ENCODE data around the gene CDKN1B. TPM values are rescaled to one million over a fixed set of nuclear protein-coding genes. Genes with fewer than 3 reads are reported as not detected.

Gene CDKN1B
- 49.6 and 85.5 TPM in 2 replicates for total RNA-seq (ENCODE audit: low replicate concordance)
- long read RNA-seq, transcript CDKN1B-201 (3 exons, 2,657 nt) = major isoform, 25 of 33 reads
- long read RNA-seq, partial matches to known transcripts = 3 of 33 reads
- long read RNA-seq, other reads (novel, unspliced or antisense) = 5 of 33 reads

DNA sequence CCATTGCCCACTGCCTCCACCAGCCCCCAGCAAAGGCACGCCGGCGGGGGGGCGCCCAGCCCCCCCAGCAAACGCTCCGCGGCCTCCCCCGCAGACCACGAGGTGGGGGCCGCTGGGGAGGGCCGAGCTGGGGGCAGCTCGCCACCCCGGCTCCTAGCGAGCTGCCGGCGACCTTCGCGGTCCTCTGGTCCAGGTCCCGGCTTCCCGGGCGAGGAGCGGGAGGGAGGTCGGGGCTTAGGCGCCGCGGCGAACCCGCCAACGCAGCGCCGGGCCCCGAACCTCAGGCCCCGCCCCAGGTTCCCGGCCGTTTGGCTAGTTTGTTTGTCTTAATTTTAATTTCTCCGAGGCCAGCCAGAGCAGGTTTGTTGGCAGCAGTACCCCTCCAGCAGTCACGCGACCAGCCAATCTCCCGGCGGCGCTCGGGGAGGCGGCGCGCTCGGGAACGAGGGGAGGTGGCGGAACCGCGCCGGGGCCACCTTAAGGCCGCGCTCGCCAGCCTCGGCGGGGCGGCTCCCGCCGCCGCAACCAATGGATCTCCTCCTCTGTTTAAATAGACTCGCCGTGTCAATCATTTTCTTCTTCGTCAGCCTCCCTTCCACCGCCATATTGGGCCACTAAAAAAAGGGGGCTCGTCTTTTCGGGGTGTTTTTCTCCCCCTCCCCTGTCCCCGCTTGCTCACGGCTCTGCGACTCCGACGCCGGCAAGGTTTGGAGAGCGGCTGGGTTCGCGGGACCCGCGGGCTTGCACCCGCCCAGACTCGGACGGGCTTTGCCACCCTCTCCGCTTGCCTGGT lies at the start of gene CDKN1B:
Gene CDKN1B (plus strand): TSS at position 576 of the 793 bp plus-strand sequence. CDS start 472 bp downstream, outside the sequence.
- Mint-ChIP-seq H3K27ac (peak within 1 kb of the TSS; percentile 93), H3K4me1 (ENCODE audit: unreplicated experiment) (peaks cover 23% of the 10 kb centered on the region), H3K36me3 (peaks cover 36% of the 10 kb centered on the region), H3K9me3 (no peaks in the 10 kb centered on the region), H3K4me3 (peak within 1 kb of the TSS; percentile 98), H3K27me3 (no peaks in the 10 kb centered on the region)
- DNase-seq (ENCODE audit: extremely low spot score, unreplicated experiment) = peak; percentile 90
- TF ChIP-seq, protein P1, sequence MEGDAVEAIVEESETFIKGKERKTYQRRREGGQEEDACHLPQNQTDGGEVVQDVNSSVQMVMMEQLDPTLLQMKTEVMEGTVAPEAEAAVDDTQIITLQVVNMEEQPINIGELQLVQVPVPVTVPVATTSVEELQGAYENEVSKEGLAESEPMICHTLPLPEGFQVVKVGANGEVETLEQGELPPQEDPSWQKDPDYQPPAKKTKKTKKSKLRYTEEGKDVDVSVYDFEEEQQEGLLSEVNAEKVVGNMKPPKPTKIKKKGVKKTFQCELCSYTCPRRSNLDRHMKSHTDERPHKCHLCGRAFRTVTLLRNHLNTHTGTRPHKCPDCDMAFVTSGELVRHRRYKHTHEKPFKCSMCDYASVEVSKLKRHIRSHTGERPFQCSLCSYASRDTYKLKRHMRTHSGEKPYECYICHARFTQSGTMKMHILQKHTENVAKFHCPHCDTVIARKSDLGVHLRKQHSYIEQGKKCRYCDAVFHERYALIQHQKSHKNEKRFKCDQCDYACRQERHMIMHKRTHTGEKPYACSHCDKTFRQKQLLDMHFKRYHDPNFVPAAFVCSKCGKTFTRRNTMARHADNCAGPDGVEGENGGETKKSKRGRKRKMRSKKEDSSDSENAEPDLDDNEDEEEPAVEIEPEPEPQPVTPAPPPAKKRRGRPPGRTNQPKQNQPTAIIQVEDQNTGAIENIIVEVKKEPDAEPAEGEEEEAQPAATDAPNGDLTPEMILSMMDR (conservative IDR thresholded peaks at IDR 0.05) = no peak

DNA sequence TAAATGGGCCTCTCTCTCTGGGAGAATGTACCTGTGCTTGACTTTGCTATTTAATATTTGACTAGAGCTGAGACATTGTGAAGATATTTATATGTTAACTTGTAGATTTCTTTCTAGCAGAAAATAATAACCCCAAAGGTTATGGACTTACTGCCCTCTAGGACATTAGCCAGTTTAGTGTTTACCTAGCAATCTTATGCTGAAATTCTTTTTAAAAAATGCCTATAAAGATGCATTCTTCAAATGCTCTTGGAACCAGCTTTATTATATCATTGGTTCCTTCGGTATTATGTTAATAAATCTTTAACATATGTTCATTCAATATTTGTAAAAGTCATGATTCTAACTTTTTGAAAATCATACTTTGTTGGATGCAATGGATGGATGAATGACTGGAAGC lies 49.2 kb upstream of the CDKN1B start:
- no peaks in the 10 kb centered on the region for H3K9me3 Mint-ChIP-seq

DNA sequence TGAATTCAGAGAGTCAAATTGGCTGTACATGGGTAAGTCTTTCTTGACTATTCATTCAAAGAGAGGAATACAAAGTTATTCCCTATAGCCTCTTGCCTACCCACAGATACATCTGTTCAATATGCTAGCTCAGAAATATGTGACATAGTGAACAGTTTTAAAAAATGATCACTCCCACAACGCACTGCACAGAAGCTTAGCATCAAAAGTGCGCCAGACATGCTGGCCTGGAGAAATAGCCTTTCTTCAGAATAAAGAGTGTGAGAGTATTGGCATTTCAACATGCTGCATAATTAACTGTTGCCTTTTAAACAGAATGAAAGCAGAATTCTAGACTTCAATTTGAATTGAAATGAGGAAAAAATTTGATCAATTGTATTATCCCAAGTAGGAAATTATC lies 48.1 kb upstream of the CDKN1B start:
- no peak for DNase-seq (ENCODE audit: extremely low spot score, unreplicated experiment)
- Mint-ChIP-seq H3K4me3 (no peak overlapping the region), H3K27me3 (no peaks in the 10 kb centered on the region), H3K27ac (no peak overlapping the region), H3K4me1 (ENCODE audit: unreplicated experiment) (no peaks in the 10 kb centered on the region), H3K9me3 (no peaks in the 10 kb centered on the region), H3K36me3 (no peaks in the 10 kb centered on the region)
- TF ChIP-seq, protein P1 (conservative IDR thresholded peaks at IDR 0.05) = no peak

More for the DNA sequence above, 49.2 kb upstream of the CDKN1B start:
- H3K4me1 Mint-ChIP-seq (ENCODE audit: unreplicated experiment) = no peaks in the 10 kb centered on the region
- no peak for DNase-seq (ENCODE audit: extremely low spot score, unreplicated experiment)
- no peaks in the 10 kb centered on the region for H3K36me3 Mint-ChIP-seq
- no peak overlapping the region for H3K27ac Mint-ChIP-seq
- H3K27me3 Mint-ChIP-seq = no peaks in the 10 kb centered on the region
- TF ChIP-seq, protein P1 (conservative IDR thresholded peaks at IDR 0.05) = no peak
- H3K4me3 Mint-ChIP-seq = no peak overlapping the region

DNA sequence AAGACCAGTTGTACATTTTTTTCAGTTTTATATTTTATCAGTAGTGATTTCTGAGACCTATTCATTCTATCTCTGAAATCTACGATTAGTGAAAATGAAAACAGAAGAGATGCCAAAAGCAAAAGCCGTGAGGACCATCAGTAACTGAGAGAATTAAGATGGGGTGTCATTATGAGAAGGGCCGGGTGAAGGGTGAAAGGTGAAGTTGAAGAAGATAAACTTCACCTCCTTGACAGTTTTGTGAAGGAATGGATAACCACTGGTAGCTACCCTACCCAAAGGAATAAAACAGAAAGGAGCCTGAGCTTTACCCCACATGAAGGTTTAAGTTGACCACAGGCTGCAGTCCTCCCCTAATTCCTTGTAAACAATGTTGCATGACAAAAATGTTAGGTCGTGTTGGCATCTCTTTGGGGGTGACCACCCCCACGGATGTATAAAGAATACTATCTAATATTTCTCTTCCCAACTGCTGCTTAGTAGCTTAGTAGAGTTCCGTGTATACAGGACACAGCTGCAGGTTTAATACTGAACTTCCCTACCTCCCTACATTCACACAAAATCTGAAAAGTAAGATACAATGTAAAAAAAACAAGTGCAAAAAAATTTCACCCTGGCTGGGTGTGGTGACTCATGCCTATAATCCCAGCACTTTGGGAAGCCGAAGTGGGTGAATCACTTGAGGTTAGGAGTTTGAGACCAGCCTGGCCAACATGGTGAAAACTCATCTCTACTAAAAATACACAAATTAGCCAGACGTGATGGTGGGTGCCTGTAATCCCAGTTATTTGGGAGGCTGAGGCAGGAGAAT lies 45.1 kb upstream of the CDKN1B start:
- Mint-ChIP-seq H3K36me3 (peaks cover 3% of the 10 kb centered on the region), H3K9me3 (no peaks in the 10 kb centered on the region), H3K4me1 (ENCODE audit: unreplicated experiment) (no peaks in the 10 kb centered on the region), H3K27ac (no peak overlapping the region), H3K27me3 (no peaks in the 10 kb centered on the region), H3K4me3 (no peak overlapping the region)
- TF ChIP-seq, protein P1 (conservative IDR thresholded peaks at IDR 0.05) = no peak
- DNase-seq (ENCODE audit: extremely low spot score, unreplicated experiment) = no peak

DNA sequence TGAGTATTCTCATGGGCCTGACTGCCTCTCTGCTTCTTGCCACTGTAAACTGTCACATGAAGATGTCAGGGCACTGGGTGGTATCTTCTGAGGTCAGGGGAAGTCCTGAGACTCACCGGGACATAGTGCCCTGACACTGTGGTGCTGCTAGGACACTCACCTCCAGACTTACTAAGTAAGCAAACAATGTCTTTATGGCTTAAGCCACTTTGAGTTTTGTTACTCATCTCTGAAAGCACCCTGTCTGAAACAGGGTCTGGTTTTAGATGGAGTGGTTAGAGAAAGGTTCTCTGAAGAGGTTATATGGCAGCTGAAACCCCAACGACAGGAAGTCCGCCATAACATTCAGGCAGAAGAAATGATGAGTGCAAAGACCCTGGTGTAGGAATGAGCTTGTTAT lies 43.9 kb upstream of the CDKN1B start:
- H3K4me3 Mint-ChIP-seq = no peak overlapping the region
- no peaks in the 10 kb centered on the region for H3K27me3 Mint-ChIP-seq
- H3K4me1 Mint-ChIP-seq (ENCODE audit: unreplicated experiment) = no peaks in the 10 kb centered on the region
- TF ChIP-seq, protein P1 (conservative IDR thresholded peaks at IDR 0.05) = no peak
- H3K36me3 Mint-ChIP-seq = peaks cover 3% of the 10 kb centered on the region
- H3K9me3 Mint-ChIP-seq = no peaks in the 10 kb centered on the region
- no peak overlapping the region for H3K27ac Mint-ChIP-seq
- DNase-seq (ENCODE audit: extremely low spot score, unreplicated experiment) = no peak

Measured in type B pancreatic cell (in vitro differentiated cells).